Renal cortex interstitium (tissue), 3 donors: ENCODE data around the gene MFSD2A. TPM values are rescaled to one million over a fixed set of nuclear protein-coding genes. Genes with fewer than 3 reads are reported as not detected.

Experiments used
- polyA plus RNA-seq, 3 donors: library from polyadenylated mRNA; unstranded; fragments of 120-200 nt; gene quantifications; one replicate each; pipeline ENCODE4 v1.2.1, GENCODE V29; 2013; ENCODE audit not compliant: insufficient read length in 3 of 3

The MFSD2A gene
- polyA plus RNA-seq, 3 donors = 1.9 to 7.5 (median 2.5) TPM

Other genes with a start within 250 kb of the MFSD2A start
- gene PPIE, start 216.3 kb upstream of the MFSD2A start, polyA plus RNA-seq = 10 to 100 TPM; 70.4 to 73.6 (median 73.4) TPM
- 1 to 10 TPM in 1 of 3 donors, under 1 TPM in 2; 0.22 to 1.5 (median 0.33) TPM for gene OXCT2, start 183.8 kb upstream of the MFSD2A start, polyA plus RNA-seq
- gene BMP8B, start 166.3 kb upstream of the MFSD2A start, polyA plus RNA-seq = 1 to 10 TPM; 1.9 to 5.1 (median 2.1) TPM
- 10 to 100 TPM; 27.9 to 49.1 (median 40.1) TPM for gene TRIT1, start 71.6 kb upstream of the MFSD2A start, polyA plus RNA-seq
- gene MYCL, start 53.2 kb upstream of the MFSD2A start, polyA plus RNA-seq = 1 to 10 TPM; 7.5 to 8.4 (median 8.1) TPM
- gene CAP1, start 85.6 kb downstream of the MFSD2A start, polyA plus RNA-seq = 100 to 1,000 TPM; 169 to 193 (median 193) TPM
- gene PPT1, start 142.1 kb downstream of the MFSD2A start, polyA plus RNA-seq = 100 to 1,000 TPM; 103 to 118 (median 111) TPM
- gene RLF, start 206.2 kb downstream of the MFSD2A start, polyA plus RNA-seq = 10 to 100 TPM; 24.6 to 29.4 (median 26.1) TPM